ENCODE results near the gene L3MBTL3.

L3MBTL3 gene

GRCh38 chr6:130020907-130021629 lies 2.7 kb downstream of the L3MBTL3 start:
- TF ChIP-seq POLR2AphosphoS5 (IDR thresholded peaks at IDR 0.05; ENCODE audit: low read depth, low read length) (no peak), FOXP2 (optimal IDR thresholded peaks at IDR 0.05; ENCODE audit: borderline replicate concordance, extremely low read depth, extremely low read length, insufficient read depth) (no peak), REST (IDR thresholded peaks at IDR 0.05; ENCODE audit: insufficient read depth in 1 of 2, low read depth in 2 of 2, low read length in 2 of 2) (no peak), TAF1 (IDR thresholded peaks at IDR 0.05; ENCODE audit: borderline replicate concordance, insufficient read depth, low read length) (no peak), SIN3A (IDR thresholded peaks at IDR 0.05; ENCODE audit: borderline replicate concordance, insufficient read depth, low read length) (no peak)

GRCh38 chr6:130026859-130027258 lies 8.5 kb downstream of the L3MBTL3 start:
- TF ChIP-seq TAF1 (IDR thresholded peaks at IDR 0.05; ENCODE audit: borderline replicate concordance, insufficient read depth, low read length): no peak
- no peak for TF ChIP-seq POLR2AphosphoS5 (IDR thresholded peaks at IDR 0.05; ENCODE audit: low read depth, low read length)

- no peak for TF ChIP-seq FOXP2 (optimal IDR thresholded peaks at IDR 0.05; ENCODE audit: borderline replicate concordance, extremely low read depth, extremely low read length, insufficient read depth)
- TF ChIP-seq POLR2AphosphoS5 (IDR thresholded peaks at IDR 0.05; ENCODE audit: low read depth, low read length): no peak
- no peak for TF ChIP-seq TAF1 (IDR thresholded peaks at IDR 0.05; ENCODE audit: borderline replicate concordance, insufficient read depth, low read length)
- no peak for TF ChIP-seq REST (IDR thresholded peaks at IDR 0.05; ENCODE audit: insufficient read depth in 1 of 2, low read depth in 2 of 2, low read length in 2 of 2)
- TF ChIP-seq SIN3A (IDR thresholded peaks at IDR 0.05; ENCODE audit: borderline replicate concordance, insufficient read depth, low read length): no peak
Observed at GRCh38 chr6:130027948-130028347, 9.6 kb downstream of the L3MBTL3 start.

GRCh38 chr6:130029163-130029562 lies 10.8 kb downstream of the L3MBTL3 start:
- TF ChIP-seq FOXP2 (optimal IDR thresholded peaks at IDR 0.05; ENCODE audit: borderline replicate concordance, extremely low read depth, extremely low read length, insufficient read depth): no peak
- TF ChIP-seq SIN3A (IDR thresholded peaks at IDR 0.05; ENCODE audit: borderline replicate concordance, insufficient read depth, low read length): no peak
- no peak for TF ChIP-seq POLR2AphosphoS5 (IDR thresholded peaks at IDR 0.05; ENCODE audit: low read depth, low read length)
- no peak for TF ChIP-seq TAF1 (IDR thresholded peaks at IDR 0.05; ENCODE audit: borderline replicate concordance, insufficient read depth, low read length)
- TF ChIP-seq REST (IDR thresholded peaks at IDR 0.05; ENCODE audit: insufficient read depth in 1 of 2, low read depth in 2 of 2, low read length in 2 of 2): no peak

GRCh38 chr6:130032758-130033340 lies 14.5 kb downstream of the L3MBTL3 start:
- TF ChIP-seq SIN3A (IDR thresholded peaks at IDR 0.05; ENCODE audit: borderline replicate concordance, insufficient read depth, low read length) (no peak), REST (IDR thresholded peaks at IDR 0.05; ENCODE audit: insufficient read depth in 1 of 2, low read depth in 2 of 2, low read length in 2 of 2) (no peak), TAF1 (IDR thresholded peaks at IDR 0.05; ENCODE audit: borderline replicate concordance, insufficient read depth, low read length) (no peak), POLR2AphosphoS5 (IDR thresholded peaks at IDR 0.05; ENCODE audit: low read depth, low read length) (no peak), FOXP2 (optimal IDR thresholded peaks at IDR 0.05; ENCODE audit: borderline replicate concordance, extremely low read depth, extremely low read length, insufficient read depth) (no peak)
